SK-N-SH (cell line): ENCODE data around the gene GRK3.
"Not testable (repeated sequence)": the region's sequence is repeated elsewhere in the genome, so short reads cannot be mapped to it uniquely, and the experiment has no call there.

Experiments used
- CHD2 ChIP-seq: fragments of 150-350 bp; IDR thresholded peaks from 2 replicates; pipeline ENCODE4 v1.6.1; 2018; ENCODE audit warnings: low read length; ENCODE audit not compliant: partially characterized antibody
- EP300 ChIP-seq, 2 experiments: IDR thresholded peaks; 2 replicates each; pipeline versions ENCODE4 v1.4.0 to v1.6.1; 2012; ENCODE audit warnings: borderline replicate concordance in 1 of 2, low read depth in 1 of 2, low read length in 1 of 2
- POLR2AphosphoS5 ChIP-seq: IDR thresholded peaks from 2 replicates; pipeline ENCODE4 v1.6.1; 2012; ENCODE audit warnings: low read depth, low read length
- TF ChIP-seq, protein P1 (sequence below): fragments of 200-600 bp; sonication (generic); IDR thresholded peaks from 2 replicates; pipeline ENCODE4 v1.6.1; 2017; ENCODE audit warnings: antibody characterized with exemption, mild to moderate bottlenecking, moderate library complexity

DNA sequence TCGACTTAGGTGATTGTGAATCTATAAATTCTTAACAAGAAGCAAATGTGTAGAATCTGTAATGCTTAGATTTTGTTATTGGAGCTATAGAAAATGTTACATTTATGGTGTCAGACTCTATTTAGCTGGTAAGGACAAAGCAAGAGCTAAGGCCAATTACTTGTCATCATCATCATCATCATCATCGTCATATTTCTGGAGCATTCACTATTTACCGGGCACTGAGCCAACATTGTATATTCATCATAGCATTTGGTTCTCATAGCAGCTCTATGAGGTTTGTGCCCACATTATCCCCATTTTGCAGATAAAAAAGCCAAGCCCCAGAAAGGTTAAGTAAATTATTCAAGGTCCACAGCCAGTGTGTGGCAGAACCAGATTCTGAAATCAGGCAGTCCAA lies 36.4 kb upstream of the GRK3 start:
- TF ChIP-seq POLR2AphosphoS5; CHD2; EP300 (IDR thresholded peaks at IDR 0.05; ENCODE audit: borderline replicate concordance in 1 of 2, low read depth in 1 of 2, low read length in 1 of 2): not testable (repeated sequence)
- TF ChIP-seq, protein P1, sequence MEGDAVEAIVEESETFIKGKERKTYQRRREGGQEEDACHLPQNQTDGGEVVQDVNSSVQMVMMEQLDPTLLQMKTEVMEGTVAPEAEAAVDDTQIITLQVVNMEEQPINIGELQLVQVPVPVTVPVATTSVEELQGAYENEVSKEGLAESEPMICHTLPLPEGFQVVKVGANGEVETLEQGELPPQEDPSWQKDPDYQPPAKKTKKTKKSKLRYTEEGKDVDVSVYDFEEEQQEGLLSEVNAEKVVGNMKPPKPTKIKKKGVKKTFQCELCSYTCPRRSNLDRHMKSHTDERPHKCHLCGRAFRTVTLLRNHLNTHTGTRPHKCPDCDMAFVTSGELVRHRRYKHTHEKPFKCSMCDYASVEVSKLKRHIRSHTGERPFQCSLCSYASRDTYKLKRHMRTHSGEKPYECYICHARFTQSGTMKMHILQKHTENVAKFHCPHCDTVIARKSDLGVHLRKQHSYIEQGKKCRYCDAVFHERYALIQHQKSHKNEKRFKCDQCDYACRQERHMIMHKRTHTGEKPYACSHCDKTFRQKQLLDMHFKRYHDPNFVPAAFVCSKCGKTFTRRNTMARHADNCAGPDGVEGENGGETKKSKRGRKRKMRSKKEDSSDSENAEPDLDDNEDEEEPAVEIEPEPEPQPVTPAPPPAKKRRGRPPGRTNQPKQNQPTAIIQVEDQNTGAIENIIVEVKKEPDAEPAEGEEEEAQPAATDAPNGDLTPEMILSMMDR: not testable (repeated sequence)
